ENCODE measurements around the gene SLC2A6.
"Not testable (repeated sequence)": the region's sequence is repeated elsewhere in the genome, so short reads cannot be mapped to it uniquely, and the experiment has no call there.

SLC2A6 gene

DNA sequence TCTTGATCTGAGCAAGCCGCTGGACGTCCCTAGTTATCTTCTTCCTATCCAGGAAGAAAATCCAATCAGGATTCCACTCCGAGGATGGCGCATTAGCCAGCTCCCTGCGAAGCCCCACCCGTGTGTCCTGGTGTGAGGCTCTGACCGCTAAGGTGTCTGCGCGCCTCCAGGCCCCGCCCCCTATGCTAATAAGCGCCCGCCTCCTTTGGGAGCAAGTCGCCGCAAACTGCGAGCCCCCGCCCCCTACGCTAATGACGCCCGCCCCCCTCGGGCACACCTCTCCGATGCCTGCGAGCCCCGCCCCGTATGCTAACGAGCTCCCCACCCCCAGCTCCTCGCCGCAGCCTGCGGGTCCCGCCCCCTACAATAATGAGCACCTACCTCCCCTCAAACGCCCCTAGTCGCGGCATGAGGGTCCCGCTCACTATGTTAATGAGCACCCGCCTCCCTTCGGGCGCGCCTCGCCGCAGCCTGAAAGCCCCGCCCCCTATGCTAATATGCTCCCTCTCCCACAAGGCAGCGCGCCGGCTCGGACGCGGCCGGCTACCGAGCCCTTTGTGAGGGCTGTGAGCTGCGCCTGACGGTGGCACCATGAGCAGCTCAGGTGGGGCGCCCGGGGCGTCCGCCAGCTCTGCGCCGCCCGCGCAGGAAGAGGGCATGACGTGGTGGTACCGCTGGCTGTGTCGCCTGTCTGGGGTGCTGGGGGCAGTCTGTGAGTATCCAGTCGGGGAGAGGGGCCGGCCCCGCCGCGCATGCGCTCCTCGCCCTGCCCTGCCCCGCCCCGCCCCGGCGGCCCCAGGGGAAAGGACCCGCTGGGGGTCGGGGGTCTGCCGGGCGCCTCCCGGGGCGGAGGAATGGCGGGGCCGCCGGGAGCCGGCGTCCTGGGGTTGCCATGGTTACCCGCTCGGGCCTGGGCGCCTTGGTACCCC, 19.2 kb downstream of the SLC2A6 start, which contains the start of gene CACFD1:
CACFD1 (plus strand) TSS at position 503 of the 929 bp plus-strand sequence; CDS start at position 592, 89 bp downstream.
- peak; percentile 90 for DNase-seq

GRCh38 chr9:133458643-133459312, 20.1 kb downstream of the SLC2A6 start:
- no peak for DNase-seq

DNA sequence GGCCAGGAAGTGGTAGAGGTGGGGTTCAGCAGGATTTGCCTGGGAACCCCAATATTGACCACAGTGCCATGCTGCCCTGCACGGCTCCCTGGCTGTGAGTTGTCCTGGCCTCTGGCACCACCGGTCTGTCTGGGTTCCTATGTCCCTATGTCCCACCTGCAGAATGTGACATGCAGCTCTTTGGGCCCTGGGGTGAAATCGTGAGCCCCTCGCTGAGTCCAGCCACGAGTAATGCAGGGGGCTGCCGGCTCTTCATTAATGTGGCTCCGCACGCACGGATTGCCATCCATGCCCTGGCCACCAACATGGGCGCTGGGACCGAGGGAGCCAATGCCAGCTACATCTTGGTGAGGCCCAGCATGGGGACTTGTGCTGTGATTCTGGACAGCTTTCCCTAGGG, 21.2 kb downstream of the SLC2A6 start:
- no peak for DNase-seq

DNA sequence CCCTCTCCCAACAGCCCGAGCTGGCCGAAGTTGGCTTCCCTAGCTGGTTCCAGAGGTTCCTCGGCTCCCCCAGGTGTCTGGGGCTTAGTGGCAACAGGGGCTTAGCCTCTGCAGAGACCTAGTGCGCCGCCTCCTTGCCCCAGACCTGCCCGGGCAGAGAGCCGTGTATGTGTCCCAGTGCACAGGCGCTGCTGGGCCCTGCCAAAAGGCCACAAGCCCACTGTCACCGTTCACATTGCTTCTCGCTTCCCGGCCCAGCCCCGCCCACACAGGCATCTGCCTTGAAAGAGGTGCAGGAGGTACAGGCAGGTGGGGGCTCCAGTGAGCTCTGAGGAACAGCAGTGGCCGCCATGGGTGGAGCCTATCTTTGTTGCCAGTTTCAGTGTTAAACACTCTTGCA, 21.7 kb downstream of the SLC2A6 start:
- DNase-seq: no peak

GRCh38 chr9:133456409-133456808, 22.5 kb downstream of the SLC2A6 start:
- no peak for DNase-seq

GRCh38 chr9:133455936-133456335, 23.0 kb downstream of the SLC2A6 start:
- DNase-seq: no peak

DNA sequence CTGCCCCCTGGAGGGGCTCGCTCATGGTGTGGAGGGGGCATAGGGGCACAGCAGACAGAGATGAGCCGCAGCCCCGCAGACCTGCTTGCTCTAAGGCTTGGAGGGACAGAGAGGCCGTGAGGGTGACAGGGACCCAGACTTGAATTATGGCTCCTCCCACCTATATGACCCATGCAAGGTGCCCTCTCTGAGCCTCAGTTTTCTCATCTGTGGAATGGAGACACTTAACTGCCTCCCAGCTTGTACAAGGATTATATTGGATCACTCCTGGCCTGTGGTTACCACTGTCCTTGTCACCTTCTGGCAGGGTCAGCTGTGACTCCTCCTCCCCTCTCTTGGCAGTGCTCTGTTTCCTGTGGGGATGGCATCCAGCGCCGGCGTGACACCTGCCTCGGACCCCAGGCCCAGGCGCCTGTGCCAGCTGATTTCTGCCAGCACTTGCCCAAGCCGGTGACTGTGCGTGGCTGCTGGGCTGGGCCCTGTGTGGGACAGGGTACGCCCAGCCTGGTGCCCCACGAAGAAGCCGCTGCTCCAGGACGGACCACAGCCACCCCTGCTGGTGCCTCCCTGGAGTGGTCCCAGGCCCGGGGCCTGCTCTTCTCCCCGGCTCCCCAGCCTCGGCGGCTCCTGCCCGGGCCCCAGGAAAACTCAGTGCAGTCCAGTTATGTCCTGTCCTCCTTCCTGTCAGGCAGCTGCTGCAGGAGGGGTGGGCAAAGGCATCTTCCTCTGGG, 23.8 kb downstream of the SLC2A6 start:
- no peak for DNase-seq

DNA sequence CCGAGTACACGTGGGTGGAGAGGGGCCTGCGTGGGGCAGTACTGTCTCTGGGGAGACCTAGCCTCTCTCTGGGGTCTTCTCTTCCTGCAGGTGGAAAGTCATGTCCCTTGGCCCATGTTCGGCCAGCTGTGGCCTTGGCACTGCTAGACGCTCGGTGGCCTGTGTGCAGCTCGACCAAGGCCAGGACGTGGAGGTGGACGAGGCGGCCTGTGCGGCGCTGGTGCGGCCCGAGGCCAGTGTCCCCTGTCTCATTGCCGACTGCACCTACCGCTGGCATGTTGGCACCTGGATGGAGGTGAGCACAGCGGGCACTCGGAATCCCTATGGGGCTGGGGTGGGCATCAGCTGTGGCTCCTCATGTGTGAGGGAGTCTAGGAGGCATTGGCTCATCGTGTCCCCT, 24.6 kb downstream of the SLC2A6 start:
- DNase-seq: no peak

GRCh38 chr9:133453651-133454050, 25.2 kb downstream of the SLC2A6 start:
- DNase-seq: no peak

- DNase-seq: no peak
Observed at GRCh38 chr9:133452562-133452961, 26.3 kb downstream of the SLC2A6 start.

DNA sequence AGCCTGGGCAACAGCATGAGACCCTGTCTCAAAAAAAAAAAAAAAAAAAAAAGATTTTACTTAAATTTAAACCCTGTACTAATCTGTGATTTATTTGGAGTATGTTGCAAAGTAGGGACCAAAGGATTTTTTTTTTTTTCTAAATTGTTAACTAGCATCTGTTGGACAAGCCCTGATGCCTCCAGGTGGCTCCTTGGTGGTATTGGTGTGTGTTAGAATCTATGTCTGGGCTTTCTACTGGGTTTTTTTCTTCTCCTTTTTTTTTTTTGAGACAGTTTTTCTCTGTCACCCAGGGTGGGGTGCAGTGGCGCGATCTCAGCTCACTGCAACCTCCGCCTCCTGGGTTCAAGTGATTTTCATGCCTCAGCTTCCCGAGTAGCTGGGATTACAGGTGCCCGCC, 27.0 kb downstream of the SLC2A6 start:
- DNase-seq: not testable (repeated sequence)

GRCh38 chr9:133449760-133450159, 29.1 kb downstream of the SLC2A6 start:
- DNase-seq: no peak

GRCh38 chr9:133448487-133448972, 30.4 kb downstream of the SLC2A6 start:
- DNase-seq: no peak

GRCh38 chr9:133445293-133445969, 33.5 kb downstream of the SLC2A6 start:
- no peak for DNase-seq

GRCh38 chr9:133443982-133444381, 34.9 kb downstream of the SLC2A6 start:
- no peak for DNase-seq

GRCh38 chr9:133443248-133443647, 35.7 kb downstream of the SLC2A6 start:
- no peak for DNase-seq

GRCh38 chr9:133441571-133441970, 37.3 kb downstream of the SLC2A6 start:
- no peak for DNase-seq

DNA sequence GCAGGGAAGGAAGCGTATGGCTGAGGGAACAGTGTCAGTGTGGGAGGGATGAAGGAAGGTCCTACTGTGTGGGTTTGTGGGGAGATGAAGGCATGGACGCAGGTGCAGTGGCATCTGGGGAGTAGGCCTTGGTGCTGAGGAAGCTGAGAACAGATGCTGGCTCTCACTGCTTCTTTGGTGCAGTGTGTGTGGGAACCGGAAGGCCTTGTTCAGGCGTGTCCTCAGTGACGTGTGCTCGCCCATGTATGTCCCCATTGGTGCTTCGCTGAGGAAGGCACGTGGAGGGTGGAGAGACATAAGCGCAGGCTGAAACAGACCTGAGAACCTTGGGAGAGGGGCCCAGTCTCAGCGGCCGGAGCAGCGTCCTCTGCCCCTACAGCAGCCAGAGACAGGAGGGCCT, 38.0 kb downstream of the SLC2A6 start:
- DNase-seq: no peak

DNA sequence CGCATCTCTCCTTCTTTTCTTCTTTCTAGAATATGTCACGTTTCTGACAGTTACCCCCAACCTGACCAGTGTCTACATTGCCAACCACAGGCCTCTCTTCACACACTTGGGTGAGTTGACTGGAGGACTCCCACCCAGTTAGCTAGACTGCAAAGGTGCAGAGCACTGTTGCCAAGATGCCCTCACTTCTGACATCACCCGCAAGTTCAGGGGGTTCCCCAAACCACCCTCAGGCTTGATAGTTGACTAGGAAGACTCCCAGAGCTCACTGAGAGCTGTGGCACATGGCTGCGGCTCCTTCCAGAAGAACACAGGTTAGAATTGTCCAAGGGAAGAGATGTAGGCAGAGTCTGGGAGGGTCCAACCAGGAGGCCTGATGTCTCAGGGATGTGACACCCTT, 39.6 kb downstream of the SLC2A6 start:
- no peak for DNase-seq

GRCh38 chr9:133437753-133438531, 41.0 kb downstream of the SLC2A6 start:
- no peak for DNase-seq

- no peak for DNase-seq
Observed at GRCh38 chr9:133436681-133437080, 42.2 kb downstream of the SLC2A6 start.

- no peak for DNase-seq
Observed at GRCh38 chr9:133433351-133433843, 45.5 kb downstream of the SLC2A6 start.
